Activated CD8-positive, alpha-beta memory T cell treated with anti-CD3 and anti-CD28 coated beads for 4 hours (primary cell): Measurements from ENCODE around the gene CHL1.
"Not testable (repeated sequence)": the region's sequence is repeated elsewhere in the genome, so short reads cannot be mapped to it uniquely, and the experiment has no call there.

Source experiments
- DNase-seq, 2 donors: peaks; one replicate each; pipeline ENCODE4 v3.0.0-alpha.2; 2020; ENCODE audit warnings: low read depth in 2 of 2

The CHL1 gene

GRCh38 chr3:331881-332280 is 135.3 kb downstream of the CHL1 start:
- no peak for DNase-seq

- no peak for DNase-seq
Measured at GRCh38 chr3:332701-333100, 136.1 kb downstream of the CHL1 start.

- no peak for DNase-seq
Measured at GRCh38 chr3:335240-335639, 138.7 kb downstream of the CHL1 start.

GRCh38 chr3:339351-339750 is 142.8 kb downstream of the CHL1 start:
- no peak for DNase-seq

- no peak for DNase-seq
Measured at GRCh38 chr3:341998-342397, 145.4 kb downstream of the CHL1 start.

- DNase-seq = no peak
Measured at GRCh38 chr3:346186-346585, 149.6 kb downstream of the CHL1 start.

- DNase-seq = no peak
Measured at GRCh38 chr3:347581-347980, 151.0 kb downstream of the CHL1 start.

GRCh38 chr3:350871-351371 is 154.4 kb downstream of the CHL1 start:
- DNase-seq = no peak

- no peak for DNase-seq
Measured at GRCh38 chr3:352599-352998, 156.0 kb downstream of the CHL1 start.

- DNase-seq = no peak
Measured at GRCh38 chr3:353191-353739, 156.7 kb downstream of the CHL1 start.

- DNase-seq = no peak
Measured at GRCh38 chr3:354432-354831, 157.9 kb downstream of the CHL1 start.

GRCh38 chr3:355622-356021 is 159.1 kb downstream of the CHL1 start:
- DNase-seq = no peak

GRCh38 chr3:356952-357351 is 160.4 kb downstream of the CHL1 start:
- DNase-seq = no peak

- no peak for DNase-seq
Measured at GRCh38 chr3:359672-360071, 163.1 kb downstream of the CHL1 start.

GRCh38 chr3:362681-363338 is 166.2 kb downstream of the CHL1 start:
- no peak for DNase-seq

- no peak for DNase-seq
Measured at GRCh38 chr3:364287-364686, 167.7 kb downstream of the CHL1 start.

- DNase-seq = no peak
Measured at GRCh38 chr3:365268-365667, 168.7 kb downstream of the CHL1 start.

GRCh38 chr3:366253-366652 is 169.7 kb downstream of the CHL1 start:
- not testable (repeated sequence) for DNase-seq

- DNase-seq = no peak
Measured at GRCh38 chr3:373193-373779, 176.7 kb downstream of the CHL1 start.

GRCh38 chr3:374459-374858 is 177.9 kb downstream of the CHL1 start:
- DNase-seq = no peak

- DNase-seq = no peak
Measured at GRCh38 chr3:377158-377561, 180.6 kb downstream of the CHL1 start.

GRCh38 chr3:380801-381200 is 184.2 kb downstream of the CHL1 start:
- DNase-seq = no peak

- DNase-seq = no peak
Measured at GRCh38 chr3:385151-385550, 188.6 kb downstream of the CHL1 start.
